ENCODE results near the gene ARID4B. TPM values are rescaled to one million over a fixed set of nuclear protein-coding genes. Genes with fewer than 3 reads are reported as not detected.
A peak's percentile ranks its signal among the peaks of the same experiment; 100 is the strongest.

Gene ARID4B
- total RNA-seq, 2 experiments from 2014 or later = 28.7 to 44.9 TPM

- H2AFZ ChIP-seq (ENCODE audit: low read length) = no peak overlapping the region
- ChIA-PET CTCF (ENCODE audit: unreplicated experiment) (no interaction called here), POLR2A (interaction anchor here (1.2 kb wide), 1 partner anchor 153 kb away, joined by 4 read pairs; no protein-coding TSS in a partner anchor)
- H3K4me3 ChIP-seq (ENCODE audit: low read depth, low read length, poor library complexity, severe bottlenecking) = no peak overlapping the region
- peaks cover 9% of the 10 kb centered on the region for H3K4me1 ChIP-seq (ENCODE audit: insufficient read depth, low read length, poor library complexity, severe bottlenecking)
- H3K79me2 ChIP-seq (ENCODE audit: insufficient read depth, low read depth, low read length) = peaks cover 7% of the 10 kb centered on the region; the same call in 1 of the 2 replicates
- no peaks in the 10 kb centered on the region for H3K9me3 ChIP-seq (ENCODE audit: low read length)
- peaks cover 11% of the 10 kb centered on the region; the same call in 1 of the 2 replicates for H4K20me1 ChIP-seq (ENCODE audit: insufficient read depth, low read length)
- intact Hi-C loops (cut with micrococcal nuclease; ENCODE audit: unreplicated experiment) = no loop called here
- BruUV-seq (replicated peaks) = no TSS peak
- H3K36me3 ChIP-seq (ENCODE audit: insufficient read depth, low read length) = peaks cover 35% of the 10 kb centered on the region; the same call in 1 of the 2 replicates
- H3K27ac ChIP-seq (ENCODE audit: low read depth, low read length, poor library complexity, severe bottlenecking) = no peak overlapping the region
- H3K4me2 ChIP-seq (ENCODE audit: low read length) = no peak overlapping the region
- no peaks in the 10 kb centered on the region for H3K9me2 ChIP-seq (ENCODE audit: insufficient read depth, low read length)
- DNase-seq (ENCODE audit: low spot score) = no peak
- TF ChIP-seq EZH2phosphoT487 (IDR thresholded peaks at IDR 0.05; ENCODE audit: borderline replicate concordance, low read depth, low read length) (no peak), CTCF (conservative IDR thresholded peaks at IDR 0.05; ENCODE audit: low read length) (no peak)
Observed at GRCh38 chr1:235254721-235255120, 73.3 kb downstream of the ARID4B start.

DNA sequence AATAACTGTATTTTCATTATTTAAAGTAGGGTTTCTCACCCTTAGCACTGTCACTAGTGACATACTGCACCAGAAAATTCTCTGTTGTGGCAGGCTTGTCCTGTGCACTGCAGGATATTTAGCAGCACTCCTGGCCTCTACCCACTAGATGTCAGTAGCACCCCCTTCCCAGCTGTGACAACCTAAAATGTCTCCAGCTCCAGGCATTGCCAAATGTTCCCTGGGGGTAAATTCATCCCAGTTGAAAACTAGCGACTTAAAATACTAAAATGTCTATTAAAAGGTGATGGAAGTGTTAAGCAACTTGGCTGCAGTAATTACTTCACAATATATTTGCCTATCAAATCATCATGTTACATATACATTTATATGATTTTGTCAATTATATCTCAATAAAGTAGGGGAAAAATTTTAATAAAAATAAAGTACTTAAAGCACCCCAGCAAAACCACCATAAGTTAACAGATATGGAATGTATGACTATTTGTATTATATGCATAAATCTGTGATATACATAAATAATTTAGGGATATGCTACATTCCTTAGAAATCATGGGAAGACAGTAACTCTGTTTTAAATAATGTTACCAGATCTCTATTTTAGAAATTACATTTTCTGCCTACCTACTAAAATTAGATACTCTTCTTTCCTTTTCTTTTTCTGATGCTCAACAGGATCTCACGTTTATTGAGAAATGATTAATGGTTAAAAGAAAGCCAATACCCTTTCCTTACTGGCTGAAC lies 74.6 kb downstream of the ARID4B start:
- H3K27ac ChIP-seq (ENCODE audit: low read depth, low read length, poor library complexity, severe bottlenecking) = no peak overlapping the region
- TF ChIP-seq EZH2phosphoT487 (IDR thresholded peaks at IDR 0.05; ENCODE audit: borderline replicate concordance, low read depth, low read length) (no peak), CTCF (conservative IDR thresholded peaks at IDR 0.05; ENCODE audit: low read length) (peak; percentile 99)
- no peaks in the 10 kb centered on the region for H3K4me1 ChIP-seq (ENCODE audit: insufficient read depth, low read length, poor library complexity, severe bottlenecking)
- peaks cover 1% of the 10 kb centered on the region; the same call in 1 of the 2 replicates for H3K79me2 ChIP-seq (ENCODE audit: insufficient read depth, low read depth, low read length)
- H3K4me2 ChIP-seq (ENCODE audit: low read length) = no peak overlapping the region
- DNase-seq (ENCODE audit: low spot score) = peak; percentile 75
- ChIA-PET CTCF (ENCODE audit: unreplicated experiment) (no interaction called here), POLR2A (interaction anchor here (1.0 kb wide), 1 partner anchor 91 kb away, joined by 3 read pairs; no protein-coding TSS in a partner anchor)
- BruUV-seq (replicated peaks) = no TSS peak
- H3K9me2 ChIP-seq (ENCODE audit: insufficient read depth, low read length) = no peaks in the 10 kb centered on the region
- H3K4me3 ChIP-seq (ENCODE audit: low read depth, low read length, poor library complexity, severe bottlenecking) = no peak overlapping the region
- H2AFZ ChIP-seq (ENCODE audit: low read length) = no peak overlapping the region
- intact Hi-C loops (cut with micrococcal nuclease; ENCODE audit: unreplicated experiment) = loop anchor here (1.0 kb wide), 2 partner anchors 75 to 162 kb away; partner anchors contain the start of genes ARID4B and GGPS1
- no peaks in the 10 kb centered on the region for H3K9me3 ChIP-seq (ENCODE audit: low read length)
- 0 out of 2 replicates have a peak, but pooled peaks cover 5% of the 10 kb centered on the region for H4K20me1 ChIP-seq (ENCODE audit: insufficient read depth, low read length)
- peaks cover 27% of the 10 kb centered on the region for H3K36me3 ChIP-seq (ENCODE audit: insufficient read depth, low read length)

- Histone ChIP-seq H3K79me2 (ENCODE audit: insufficient read depth, low read depth, low read length) (peaks cover 5% of the 10 kb centered on the region; the same call in 1 of the 2 replicates), H3K4me1 (ENCODE audit: insufficient read depth, low read length, poor library complexity, severe bottlenecking) (no peaks in the 10 kb centered on the region), H3K4me2 (ENCODE audit: low read length) (no peak overlapping the region), H4K20me1 (ENCODE audit: insufficient read depth, low read length) (0 out of 2 replicates have a peak, but pooled peaks cover 5% of the 10 kb centered on the region), H2AFZ (ENCODE audit: low read length) (no peak overlapping the region), H3K27ac (ENCODE audit: low read depth, low read length, poor library complexity, severe bottlenecking) (no peak overlapping the region), H3K36me3 (ENCODE audit: insufficient read depth, low read length) (peaks cover 33% of the 10 kb centered on the region), H3K9me2 (ENCODE audit: insufficient read depth, low read length) (no peaks in the 10 kb centered on the region), H3K4me3 (ENCODE audit: low read depth, low read length, poor library complexity, severe bottlenecking) (no peak overlapping the region), H3K9me3 (ENCODE audit: low read length) (no peaks in the 10 kb centered on the region)
- BruUV-seq (replicated peaks) = TSS peak; percentile 5
- no peak for DNase-seq (ENCODE audit: low spot score)
- intact Hi-C loops (cut with micrococcal nuclease; ENCODE audit: unreplicated experiment) = no loop called here
- POLR2A ChIA-PET = interaction anchor here (0.6 to 1.2 kb wide), 6 partner anchors 8 to 269 kb away, joined by 3 to 6 read pairs (median 4); no protein-coding TSS in a partner anchor
- TF ChIP-seq CTCF (conservative IDR thresholded peaks at IDR 0.05; ENCODE audit: low read length) (no peak), EZH2phosphoT487 (IDR thresholded peaks at IDR 0.05; ENCODE audit: borderline replicate concordance, low read depth, low read length) (no peak)
- CTCF ChIA-PET (ENCODE audit: unreplicated experiment) = no interaction called here
Observed at GRCh38 chr1:235250430-235250829, 77.5 kb downstream of the ARID4B start.
